ENCODE measurements around the gene ITPK1.

DNA sequence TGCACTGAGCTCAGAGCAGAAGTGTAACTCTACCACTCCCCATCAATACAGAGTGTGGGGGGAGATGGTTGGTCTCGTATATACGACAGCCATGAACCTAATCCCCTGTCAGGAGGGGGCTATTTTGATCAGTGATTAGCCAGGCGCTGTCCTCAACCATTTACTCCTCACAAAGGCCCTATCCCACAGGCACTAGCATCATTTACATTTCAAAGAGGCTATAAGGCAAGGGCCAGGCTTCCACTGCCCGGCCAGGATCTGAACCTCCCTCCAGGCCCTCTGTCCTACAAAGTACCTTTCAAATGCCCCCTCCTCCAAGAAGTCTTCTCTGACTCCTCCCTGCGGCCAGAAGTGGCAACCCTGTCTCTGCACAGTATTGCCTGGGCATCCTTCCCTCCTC, 74.7 kb downstream of the ITPK1 start:
- TF ChIP-seq, protein P1, sequence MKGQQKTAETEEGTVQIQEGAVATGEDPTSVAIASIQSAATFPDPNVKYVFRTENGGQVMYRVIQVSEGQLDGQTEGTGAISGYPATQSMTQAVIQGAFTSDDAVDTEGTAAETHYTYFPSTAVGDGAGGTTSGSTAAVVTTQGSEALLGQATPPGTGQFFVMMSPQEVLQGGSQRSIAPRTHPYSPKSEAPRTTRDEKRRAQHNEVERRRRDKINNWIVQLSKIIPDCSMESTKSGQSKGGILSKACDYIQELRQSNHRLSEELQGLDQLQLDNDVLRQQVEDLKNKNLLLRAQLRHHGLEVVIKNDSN (IDR thresholded peaks at IDR 0.05) = no peak
- TF ChIP-seq CEBPB (IDR thresholded peaks at IDR 0.05) (no peak), YY1 (IDR thresholded peaks at IDR 0.05; ENCODE audit: low read depth) (no peak), TAF1 (IDR thresholded peaks at IDR 0.05; ENCODE audit: low read depth) (no peak), RAD21 (IDR thresholded peaks at IDR 0.05; ENCODE audit: low read depth) (no peak), FOXM1 (IDR thresholded peaks at IDR 0.05; ENCODE audit: borderline replicate concordance, low read depth) (no peak), ZBTB7A (IDR thresholded peaks at IDR 0.05; ENCODE audit: low read depth) (no peak), CREB1 (IDR thresholded peaks at IDR 0.05; ENCODE audit: low read depth) (no peak), NFIC (IDR thresholded peaks at IDR 0.05) (no peak), EP300 (IDR thresholded peaks at IDR 0.05; ENCODE audit: borderline replicate concordance) (no peak), TCF12 (IDR thresholded peaks at IDR 0.05; ENCODE audit: low read depth) (no peak), EGR1 (IDR thresholded peaks at IDR 0.05) (no peak)
- TF ChIP-seq, protein P2, sequence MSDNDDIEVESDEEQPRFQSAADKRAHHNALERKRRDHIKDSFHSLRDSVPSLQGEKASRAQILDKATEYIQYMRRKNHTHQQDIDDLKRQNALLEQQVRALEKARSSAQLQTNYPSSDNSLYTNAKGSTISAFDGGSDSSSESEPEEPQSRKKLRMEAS (IDR thresholded peaks at IDR 0.05) = no peak
- TF ChIP-seq, protein P3, sequence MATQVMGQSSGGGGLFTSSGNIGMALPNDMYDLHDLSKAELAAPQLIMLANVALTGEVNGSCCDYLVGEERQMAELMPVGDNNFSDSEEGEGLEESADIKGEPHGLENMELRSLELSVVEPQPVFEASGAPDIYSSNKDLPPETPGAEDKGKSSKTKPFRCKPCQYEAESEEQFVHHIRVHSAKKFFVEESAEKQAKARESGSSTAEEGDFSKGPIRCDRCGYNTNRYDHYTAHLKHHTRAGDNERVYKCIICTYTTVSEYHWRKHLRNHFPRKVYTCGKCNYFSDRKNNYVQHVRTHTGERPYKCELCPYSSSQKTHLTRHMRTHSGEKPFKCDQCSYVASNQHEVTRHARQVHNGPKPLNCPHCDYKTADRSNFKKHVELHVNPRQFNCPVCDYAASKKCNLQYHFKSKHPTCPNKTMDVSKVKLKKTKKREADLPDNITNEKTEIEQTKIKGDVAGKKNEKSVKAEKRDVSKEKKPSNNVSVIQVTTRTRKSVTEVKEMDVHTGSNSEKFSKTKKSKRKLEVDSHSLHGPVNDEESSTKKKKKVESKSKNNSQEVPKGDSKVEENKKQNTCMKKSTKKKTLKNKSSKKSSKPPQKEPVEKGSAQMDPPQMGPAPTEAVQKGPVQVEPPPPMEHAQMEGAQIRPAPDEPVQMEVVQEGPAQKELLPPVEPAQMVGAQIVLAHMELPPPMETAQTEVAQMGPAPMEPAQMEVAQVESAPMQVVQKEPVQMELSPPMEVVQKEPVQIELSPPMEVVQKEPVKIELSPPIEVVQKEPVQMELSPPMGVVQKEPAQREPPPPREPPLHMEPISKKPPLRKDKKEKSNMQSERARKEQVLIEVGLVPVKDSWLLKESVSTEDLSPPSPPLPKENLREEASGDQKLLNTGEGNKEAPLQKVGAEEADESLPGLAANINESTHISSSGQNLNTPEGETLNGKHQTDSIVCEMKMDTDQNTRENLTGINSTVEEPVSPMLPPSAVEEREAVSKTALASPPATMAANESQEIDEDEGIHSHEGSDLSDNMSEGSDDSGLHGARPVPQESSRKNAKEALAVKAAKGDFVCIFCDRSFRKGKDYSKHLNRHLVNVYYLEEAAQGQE (IDR thresholded peaks at IDR 0.05; ENCODE audit: low read depth) = no peak

All from Ishikawa (cell line).